ENCODE data around the gene CDC6.
"Not testable (repeated sequence)": the region's sequence is repeated elsewhere in the genome, so short reads cannot be mapped to it uniquely, and the experiment has no call there.

The CDC6 gene

GRCh38 chr17:40287159-40287493 is 553 bp upstream of the CDC6 start:
- H3K27me3 ChIP-seq (replicated peaks; ENCODE audit: control insufficient read depth, insufficient read depth, low read length) = no peaks in the 10 kb centered on the region
- no peaks in the 10 kb centered on the region for H3K9me3 ChIP-seq (ENCODE audit: control insufficient read depth, low read length)
- DNase-seq (ENCODE audit: low read depth) = no peak
- H3K4me3 ChIP-seq (ENCODE audit: low read length) = peak overlapping the region; percentile 33
- H3K36me3 ChIP-seq (ENCODE audit: control insufficient read depth, insufficient read depth, low read length, severe bottlenecking) = no peaks in the 10 kb centered on the region
- peak overlapping the region; percentile 17 for H3K9ac ChIP-seq (ENCODE audit: low read length)
- H3K4me1 ChIP-seq (ENCODE audit: control insufficient read depth, insufficient read depth, low read length) = peaks cover 30% of the 10 kb centered on the region

GRCh38 chr17:40290629-40291280 is 3.1 kb downstream of the CDC6 start:
- H3K4me1 ChIP-seq (ENCODE audit: control insufficient read depth, insufficient read depth, low read length) = peaks cover 35% of the 10 kb centered on the region
- no peak overlapping the region for H3K4me3 ChIP-seq (ENCODE audit: low read length)
- H3K36me3 ChIP-seq (ENCODE audit: control insufficient read depth, insufficient read depth, low read length, severe bottlenecking) = no peaks in the 10 kb centered on the region
- peak overlapping the region; percentile 47 for H3K9ac ChIP-seq (ENCODE audit: low read length)
- H3K27me3 ChIP-seq (replicated peaks; ENCODE audit: control insufficient read depth, insufficient read depth, low read length) = no peaks in the 10 kb centered on the region
- no peaks in the 10 kb centered on the region for H3K9me3 ChIP-seq (ENCODE audit: control insufficient read depth, low read length)
- DNase-seq (ENCODE audit: low read depth) = peak; percentile 97

DNA sequence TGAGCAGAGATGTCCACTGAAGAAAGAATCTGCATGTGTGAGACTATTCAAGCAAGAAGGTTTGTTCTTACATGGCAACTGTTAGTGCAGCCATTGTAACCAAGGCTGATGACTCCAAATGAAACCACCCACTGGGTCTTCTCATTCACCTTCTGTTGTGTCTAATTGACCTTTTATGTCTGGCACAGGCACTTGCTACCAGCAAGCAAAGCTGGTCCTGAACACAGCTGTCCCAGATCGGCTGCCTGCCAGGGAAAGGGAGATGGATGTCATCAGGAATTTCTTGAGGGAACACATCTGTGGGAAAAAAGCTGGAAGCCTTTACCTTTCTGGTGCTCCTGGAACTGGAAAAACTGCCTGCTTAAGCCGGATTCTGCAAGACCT is 3.6 kb downstream of the CDC6 start:
- H3K27me3 ChIP-seq (replicated peaks; ENCODE audit: control insufficient read depth, insufficient read depth, low read length) = no peaks in the 10 kb centered on the region
- no peak for DNase-seq (ENCODE audit: low read depth)
- peaks cover 40% of the 10 kb centered on the region for H3K4me1 ChIP-seq (ENCODE audit: control insufficient read depth, insufficient read depth, low read length)
- no peaks in the 10 kb centered on the region for H3K9me3 ChIP-seq (ENCODE audit: control insufficient read depth, low read length)
- no peak overlapping the region for H3K4me3 ChIP-seq (ENCODE audit: low read length)
- no peaks in the 10 kb centered on the region for H3K36me3 ChIP-seq (ENCODE audit: control insufficient read depth, insufficient read depth, low read length, severe bottlenecking)
- peak overlapping the region; percentile 51 for H3K9ac ChIP-seq (ENCODE audit: low read length)

- H3K27me3 ChIP-seq (replicated peaks; ENCODE audit: control insufficient read depth, insufficient read depth, low read length) = no peaks in the 10 kb centered on the region
- H3K9me3 ChIP-seq (ENCODE audit: control insufficient read depth, low read length) = no peaks in the 10 kb centered on the region
- peak; percentile 29 for DNase-seq (ENCODE audit: low read depth)
- no peaks in the 10 kb centered on the region for H3K36me3 ChIP-seq (ENCODE audit: control insufficient read depth, insufficient read depth, low read length, severe bottlenecking)
- H3K9ac ChIP-seq (ENCODE audit: low read length) = peak overlapping the region; percentile 73
- H3K4me3 ChIP-seq (ENCODE audit: low read length) = peak overlapping the region; percentile 31
- H3K4me1 ChIP-seq (ENCODE audit: control insufficient read depth, insufficient read depth, low read length) = peaks cover 55% of the 10 kb centered on the region
These were observed 5.7 kb downstream of the CDC6 start for GRCh38 chr17:40293363-40293762.

- Histone ChIP-seq H3K4me1 (ENCODE audit: control insufficient read depth, insufficient read depth, low read length) (peaks cover 62% of the 10 kb centered on the region), H3K36me3 (ENCODE audit: control insufficient read depth, insufficient read depth, low read length, severe bottlenecking) (no peaks in the 10 kb centered on the region), H3K9ac (ENCODE audit: low read length) (peak overlapping the region; percentile 54), H3K9me3 (ENCODE audit: control insufficient read depth, low read length) (no peaks in the 10 kb centered on the region), H3K4me3 (ENCODE audit: low read length) (peak overlapping the region; percentile 28), H3K27me3 (replicated peaks; ENCODE audit: control insufficient read depth, insufficient read depth, low read length) (no peaks in the 10 kb centered on the region)
- no peak for DNase-seq (ENCODE audit: low read depth)
These were observed 8.1 kb downstream of the CDC6 start for GRCh38 chr17:40295488-40296436.

- no peaks in the 10 kb centered on the region for H3K36me3 ChIP-seq (ENCODE audit: control insufficient read depth, insufficient read depth, low read length, severe bottlenecking)
- no peaks in the 10 kb centered on the region for H3K9me3 ChIP-seq (ENCODE audit: control insufficient read depth, low read length)
- no peak for DNase-seq (ENCODE audit: low read depth)
- no peak overlapping the region for H3K4me3 ChIP-seq (ENCODE audit: low read length)
- H3K9ac ChIP-seq (ENCODE audit: low read length) = peak overlapping the region; percentile 54
- no peaks in the 10 kb centered on the region for H3K27me3 ChIP-seq (replicated peaks; ENCODE audit: control insufficient read depth, insufficient read depth, low read length)
- peaks cover 62% of the 10 kb centered on the region for H3K4me1 ChIP-seq (ENCODE audit: control insufficient read depth, insufficient read depth, low read length)
These were observed 9.8 kb downstream of the CDC6 start for GRCh38 chr17:40297511-40297910.

DNA sequence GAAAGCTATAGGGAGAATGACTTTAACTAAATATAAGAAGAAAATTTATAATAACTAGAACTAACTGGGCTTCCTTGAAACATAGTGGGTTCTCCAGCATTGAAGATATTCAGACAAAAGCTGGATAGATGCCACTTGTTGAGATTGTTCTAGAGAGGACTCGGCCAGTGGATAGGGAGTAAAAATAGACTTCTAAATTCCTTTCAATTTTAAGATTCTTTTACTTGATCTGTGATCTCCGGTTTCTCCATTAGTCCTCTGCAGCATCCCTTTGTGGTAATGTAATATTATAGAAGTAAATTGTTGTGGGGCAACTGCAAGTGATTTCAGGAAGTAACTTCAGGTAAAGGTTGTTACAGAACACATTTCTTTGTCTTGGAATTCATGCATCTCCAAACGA is 11.0 kb downstream of the CDC6 start:
- DNase-seq (ENCODE audit: low read depth) = peak; percentile 73
- Histone ChIP-seq H3K27me3 (replicated peaks; ENCODE audit: control insufficient read depth, insufficient read depth, low read length) (no peaks in the 10 kb centered on the region), H3K36me3 (ENCODE audit: control insufficient read depth, insufficient read depth, low read length, severe bottlenecking) (no peaks in the 10 kb centered on the region), H3K9ac (ENCODE audit: low read length) (peak overlapping the region; percentile 54), H3K4me1 (ENCODE audit: control insufficient read depth, insufficient read depth, low read length) (peaks cover 61% of the 10 kb centered on the region), H3K9me3 (ENCODE audit: control insufficient read depth, low read length) (no peaks in the 10 kb centered on the region), H3K4me3 (ENCODE audit: low read length) (no peak overlapping the region)

DNA sequence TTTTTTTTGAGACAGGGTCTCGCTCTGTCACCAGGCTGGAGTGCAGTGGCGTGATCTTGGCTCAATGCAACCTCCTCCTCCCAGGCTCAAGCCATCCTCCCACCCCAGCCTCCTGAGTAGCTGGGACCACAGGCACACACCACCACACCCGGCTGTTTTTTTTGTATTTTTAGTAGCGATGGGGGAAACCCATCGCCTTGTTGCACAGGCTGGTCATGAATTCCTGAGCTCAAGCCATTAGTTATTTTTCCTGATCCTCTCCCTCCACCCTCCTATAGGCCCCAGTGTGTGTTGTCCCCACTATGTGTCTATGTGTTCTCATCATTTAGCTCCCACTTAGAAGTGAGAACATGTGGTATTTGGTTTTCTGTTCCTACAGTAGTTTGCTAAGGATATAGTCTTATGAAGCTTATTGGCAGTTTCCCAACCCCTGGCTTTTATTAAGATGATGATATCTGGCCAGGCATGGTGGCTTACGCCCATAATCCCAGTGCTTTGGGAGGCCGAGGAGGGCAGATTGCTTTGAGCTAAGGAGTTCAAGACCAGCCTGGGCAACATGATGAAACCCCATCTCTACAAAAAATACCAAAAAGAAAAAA is 11.6 kb downstream of the CDC6 start:
- not testable (repeated sequence) for H3K9me3 ChIP-seq (ENCODE audit: control insufficient read depth, low read length); H3K36me3 ChIP-seq (ENCODE audit: control insufficient read depth, insufficient read depth, low read length, severe bottlenecking); H3K27me3 ChIP-seq (replicated peaks; ENCODE audit: control insufficient read depth, insufficient read depth, low read length); H3K4me3 ChIP-seq (ENCODE audit: low read length)
- Histone ChIP-seq H3K9ac (ENCODE audit: low read length) (peak overlapping the region; percentile 30), H3K4me1 (ENCODE audit: control insufficient read depth, insufficient read depth, low read length) (peaks cover 61% of the 10 kb centered on the region)
- DNase-seq (ENCODE audit: low read depth) = peak; percentile 61

DNA sequence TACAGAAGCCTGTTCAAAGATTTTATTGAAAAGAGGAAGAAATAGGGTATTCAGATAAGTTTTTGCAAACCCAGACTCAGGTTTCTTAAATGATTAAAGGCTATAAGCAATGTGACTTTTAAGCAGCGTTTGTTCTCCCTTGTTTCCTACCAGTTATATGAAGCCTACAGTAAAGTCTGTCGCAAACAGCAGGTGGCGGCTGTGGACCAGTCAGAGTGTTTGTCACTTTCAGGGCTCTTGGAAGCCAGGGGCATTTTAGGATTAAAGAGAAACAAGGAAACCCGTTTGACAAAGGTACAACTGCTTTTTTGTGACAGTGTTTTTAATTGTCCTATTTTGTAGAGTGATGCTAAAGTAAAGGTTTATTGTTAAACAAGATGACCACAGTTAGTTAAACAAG is 13.6 kb downstream of the CDC6 start:
- H3K4me3 ChIP-seq (ENCODE audit: low read length) = no peak overlapping the region
- no peak overlapping the region for H3K9ac ChIP-seq (ENCODE audit: low read length)
- DNase-seq (ENCODE audit: low read depth) = no peak
- H3K9me3 ChIP-seq (ENCODE audit: control insufficient read depth, low read length) = no peaks in the 10 kb centered on the region
- H3K4me1 ChIP-seq (ENCODE audit: control insufficient read depth, insufficient read depth, low read length) = peaks cover 57% of the 10 kb centered on the region
- H3K36me3 ChIP-seq (ENCODE audit: control insufficient read depth, insufficient read depth, low read length, severe bottlenecking) = no peaks in the 10 kb centered on the region
- no peaks in the 10 kb centered on the region for H3K27me3 ChIP-seq (replicated peaks; ENCODE audit: control insufficient read depth, insufficient read depth, low read length)

- DNase-seq (ENCODE audit: low read depth) = peak; percentile 92
- Histone ChIP-seq H3K9me3 (ENCODE audit: control insufficient read depth, low read length) (no peaks in the 10 kb centered on the region), H3K9ac (ENCODE audit: low read length) (peak overlapping the region; percentile 53), H3K4me3 (ENCODE audit: low read length) (peak overlapping the region; percentile 58), H3K27me3 (replicated peaks; ENCODE audit: control insufficient read depth, insufficient read depth, low read length) (no peaks in the 10 kb centered on the region), H3K4me1 (ENCODE audit: control insufficient read depth, insufficient read depth, low read length) (peaks cover 59% of the 10 kb centered on the region), H3K36me3 (ENCODE audit: control insufficient read depth, insufficient read depth, low read length, severe bottlenecking) (no peaks in the 10 kb centered on the region)
These were observed 15.5 kb downstream of the CDC6 start for GRCh38 chr17:40303009-40303657.
